Central memory CD8-positive, alpha-beta T cell (primary cell): ENCODE results near the gene KEL.

Experiments
- ATAC-seq: fragments of 150-1000 bp; cut with Tn5 transposase; replicated peaks from 2 replicates; pipeline ENCODE4 v1.10.0; 2022; ENCODE audit warnings: mild to moderate bottlenecking, moderate FRiP score, moderate number of reproducible peaks; ENCODE audit not compliant: poor library complexity, severe bottlenecking; ENCODE audit errors: extremely low read depth
- DNase-seq, 2 donors: peaks; one replicate each; pipeline ENCODE4 v3.0.0; 2021; ENCODE audit warnings: low spot score in 2 of 2
- H3K27ac Mint-ChIP-seq: one replicate; pipeline ENCODE4 v1.8.0; 2022; ENCODE audit warnings: low read depth, mild to moderate bottlenecking, moderate library complexity, mixed read lengths
- H3K27me3 Mint-ChIP-seq: one replicate; pipeline ENCODE4 v1.8.0; 2022; ENCODE audit warnings: mixed read lengths
- H3K36me3 Mint-ChIP-seq: one replicate; pipeline ENCODE4 v1.8.0; 2022; ENCODE audit warnings: mild to moderate bottlenecking, moderate library complexity, mixed read lengths; ENCODE audit not compliant: insufficient read depth
- H3K4me1 Mint-ChIP-seq: one replicate; pipeline ENCODE4 v1.8.0; 2022; ENCODE audit warnings: mixed read lengths
- H3K4me3 Mint-ChIP-seq: one replicate; pipeline ENCODE4 v1.8.0; 2022; ENCODE audit warnings: mild to moderate bottlenecking, moderate library complexity, mixed read lengths
- H3K9me3 Mint-ChIP-seq: one replicate; pipeline ENCODE4 v1.8.0; 2022; ENCODE audit warnings: mixed read lengths

Gene KEL

GRCh38 chr7:142915315-142915714 lies 46.8 kb downstream of the KEL start:
- no peak overlapping the region for H3K4me3 Mint-ChIP-seq
- H3K9me3 Mint-ChIP-seq = no peaks in the 10 kb centered on the region
- ATAC-seq = no peak
- no peak for DNase-seq
- H3K27ac Mint-ChIP-seq = no peak overlapping the region
- H3K36me3 Mint-ChIP-seq = no peaks in the 10 kb centered on the region
- H3K27me3 Mint-ChIP-seq = peaks cover 83% of the 10 kb centered on the region
- H3K4me1 Mint-ChIP-seq = no peaks in the 10 kb centered on the region

GRCh38 chr7:142914121-142914520 lies 48.0 kb downstream of the KEL start:
- Mint-ChIP-seq H3K4me3 (no peak overlapping the region), H3K27me3 (peaks cover 89% of the 10 kb centered on the region), H3K4me1 (no peaks in the 10 kb centered on the region), H3K9me3 (no peaks in the 10 kb centered on the region), H3K27ac (no peak overlapping the region), H3K36me3 (no peaks in the 10 kb centered on the region)
- ATAC-seq (no peak), DNase-seq (no peak)

- H3K4me3 Mint-ChIP-seq = no peak overlapping the region
- no peak for DNase-seq
- peaks cover 89% of the 10 kb centered on the region for H3K27me3 Mint-ChIP-seq
- no peaks in the 10 kb centered on the region for H3K9me3 Mint-ChIP-seq
- no peaks in the 10 kb centered on the region for H3K36me3 Mint-ChIP-seq
- H3K27ac Mint-ChIP-seq = no peak overlapping the region
- H3K4me1 Mint-ChIP-seq = no peaks in the 10 kb centered on the region
- no peak for ATAC-seq
Observed at GRCh38 chr7:142913566-142913965, 48.6 kb downstream of the KEL start.

- no peaks in the 10 kb centered on the region for H3K36me3 Mint-ChIP-seq
Observed at GRCh38 chr7:142913051-142913450, 49.1 kb downstream of the KEL start.

GRCh38 chr7:142910481-142910880 lies 51.7 kb downstream of the KEL start:
- Mint-ChIP-seq H3K27ac (no peak overlapping the region), H3K4me1 (no peaks in the 10 kb centered on the region), H3K9me3 (no peaks in the 10 kb centered on the region), H3K36me3 (no peaks in the 10 kb centered on the region), H3K4me3 (no peak overlapping the region), H3K27me3 (peaks cover 96% of the 10 kb centered on the region)
- no peak for DNase-seq
- ATAC-seq = no peak

More at GRCh38 chr7:142913051-142913450, 49.1 kb downstream of the KEL start:
- Mint-ChIP-seq H3K9me3 (no peaks in the 10 kb centered on the region), H3K4me1 (no peaks in the 10 kb centered on the region), H3K27ac (no peak overlapping the region), H3K27me3 (peaks cover 89% of the 10 kb centered on the region), H3K4me3 (no peak overlapping the region)
- no peak for ATAC-seq
- no peak for DNase-seq

GRCh38 chr7:142910031-142910433 lies 52.1 kb downstream of the KEL start:
- H3K4me3 Mint-ChIP-seq = no peak overlapping the region
- ATAC-seq (no peak), DNase-seq (no peak)
- H3K27me3 Mint-ChIP-seq = peaks cover 91% of the 10 kb centered on the region
- H3K36me3 Mint-ChIP-seq = no peaks in the 10 kb centered on the region
- no peaks in the 10 kb centered on the region for H3K9me3 Mint-ChIP-seq
- no peaks in the 10 kb centered on the region for H3K4me1 Mint-ChIP-seq
- H3K27ac Mint-ChIP-seq = no peak overlapping the region

GRCh38 chr7:142908921-142909890 lies 53.0 kb downstream of the KEL start:
- H3K36me3 Mint-ChIP-seq = no peaks in the 10 kb centered on the region
- DNase-seq = no peak
- ATAC-seq = no peak
- H3K27me3 Mint-ChIP-seq = peaks cover 83% of the 10 kb centered on the region
- no peaks in the 10 kb centered on the region for H3K4me1 Mint-ChIP-seq
- H3K9me3 Mint-ChIP-seq = no peaks in the 10 kb centered on the region
- H3K27ac Mint-ChIP-seq = no peak overlapping the region
- no peak overlapping the region for H3K4me3 Mint-ChIP-seq

- H3K4me3 Mint-ChIP-seq = no peak overlapping the region
- H3K9me3 Mint-ChIP-seq = no peaks in the 10 kb centered on the region
- no peaks in the 10 kb centered on the region for H3K36me3 Mint-ChIP-seq
- H3K27me3 Mint-ChIP-seq = peaks cover 74% of the 10 kb centered on the region
- no peak overlapping the region for H3K27ac Mint-ChIP-seq
- no peak for ATAC-seq
- H3K4me1 Mint-ChIP-seq = no peaks in the 10 kb centered on the region
- DNase-seq = no peak
Observed at GRCh38 chr7:142908290-142908689, 53.9 kb downstream of the KEL start.

- Mint-ChIP-seq H3K4me3 (no peak overlapping the region), H3K27me3 (peaks cover 60% of the 10 kb centered on the region), H3K27ac (no peak overlapping the region), H3K4me1 (no peaks in the 10 kb centered on the region), H3K9me3 (no peaks in the 10 kb centered on the region), H3K36me3 (no peaks in the 10 kb centered on the region)
- ATAC-seq (no peak), DNase-seq (no peak)
Observed at GRCh38 chr7:142906643-142907042, 55.5 kb downstream of the KEL start.

GRCh38 chr7:142905759-142906158 lies 56.4 kb downstream of the KEL start:
- H3K4me3 Mint-ChIP-seq = no peak overlapping the region
- DNase-seq (no peak), ATAC-seq (no peak)
- H3K27ac Mint-ChIP-seq = no peak overlapping the region
- peaks cover 51% of the 10 kb centered on the region for H3K27me3 Mint-ChIP-seq
- no peaks in the 10 kb centered on the region for H3K4me1 Mint-ChIP-seq
- H3K9me3 Mint-ChIP-seq = no peaks in the 10 kb centered on the region
- no peaks in the 10 kb centered on the region for H3K36me3 Mint-ChIP-seq

- ATAC-seq (no peak), DNase-seq (no peak)
- Mint-ChIP-seq H3K4me3 (no peak overlapping the region), H3K36me3 (no peaks in the 10 kb centered on the region), H3K27me3 (peaks cover 36% of the 10 kb centered on the region), H3K27ac (no peak overlapping the region), H3K9me3 (no peaks in the 10 kb centered on the region), H3K4me1 (no peaks in the 10 kb centered on the region)
Observed at GRCh38 chr7:142904128-142904527, 58.0 kb downstream of the KEL start.

- no peak for DNase-seq
- Mint-ChIP-seq H3K27ac (no peak overlapping the region), H3K4me1 (no peaks in the 10 kb centered on the region), H3K27me3 (peaks cover 33% of the 10 kb centered on the region), H3K9me3 (no peaks in the 10 kb centered on the region), H3K4me3 (no peak overlapping the region), H3K36me3 (peaks cover 1% of the 10 kb centered on the region)
- ATAC-seq = no peak
Observed at GRCh38 chr7:142901426-142902259, 60.5 kb downstream of the KEL start.
